C4-2B (cell line): Measurements from ENCODE around the gene HASPIN.
"Not testable (repeated sequence)": the region's sequence is repeated elsewhere in the genome, so short reads cannot be mapped to it uniquely, and the experiment has no call there.

Experiments used
- H3K27ac ChIP-seq: fragments of 450-650 bp; 2 replicates; pipeline ENCODE4 v1.5.1; 2017
- ZFX ChIP-seq: fragments of 450-650 bp; IDR thresholded peaks from 2 replicates; pipeline ENCODE4 v1.6.1; 2017
- TF ChIP-seq, protein P1 (sequence below): fragments of 450-650 bp; conservative IDR thresholded peaks from 2 replicates; pipeline ENCODE4 v1.5.1; 2017; ENCODE audit warnings: mild to moderate bottlenecking

The HASPIN gene

GRCh38 chr17:3715296-3715695 lies 8.4 kb upstream of the HASPIN start:
- TF ChIP-seq, protein P1, sequence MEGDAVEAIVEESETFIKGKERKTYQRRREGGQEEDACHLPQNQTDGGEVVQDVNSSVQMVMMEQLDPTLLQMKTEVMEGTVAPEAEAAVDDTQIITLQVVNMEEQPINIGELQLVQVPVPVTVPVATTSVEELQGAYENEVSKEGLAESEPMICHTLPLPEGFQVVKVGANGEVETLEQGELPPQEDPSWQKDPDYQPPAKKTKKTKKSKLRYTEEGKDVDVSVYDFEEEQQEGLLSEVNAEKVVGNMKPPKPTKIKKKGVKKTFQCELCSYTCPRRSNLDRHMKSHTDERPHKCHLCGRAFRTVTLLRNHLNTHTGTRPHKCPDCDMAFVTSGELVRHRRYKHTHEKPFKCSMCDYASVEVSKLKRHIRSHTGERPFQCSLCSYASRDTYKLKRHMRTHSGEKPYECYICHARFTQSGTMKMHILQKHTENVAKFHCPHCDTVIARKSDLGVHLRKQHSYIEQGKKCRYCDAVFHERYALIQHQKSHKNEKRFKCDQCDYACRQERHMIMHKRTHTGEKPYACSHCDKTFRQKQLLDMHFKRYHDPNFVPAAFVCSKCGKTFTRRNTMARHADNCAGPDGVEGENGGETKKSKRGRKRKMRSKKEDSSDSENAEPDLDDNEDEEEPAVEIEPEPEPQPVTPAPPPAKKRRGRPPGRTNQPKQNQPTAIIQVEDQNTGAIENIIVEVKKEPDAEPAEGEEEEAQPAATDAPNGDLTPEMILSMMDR: no peak
- no peak overlapping the region for H3K27ac ChIP-seq

- TF ChIP-seq ZFX: no peak
- H3K27ac ChIP-seq: no peak overlapping the region
Measured at GRCh38 chr17:3718201-3718600, 5.5 kb upstream of the HASPIN start.

DNA sequence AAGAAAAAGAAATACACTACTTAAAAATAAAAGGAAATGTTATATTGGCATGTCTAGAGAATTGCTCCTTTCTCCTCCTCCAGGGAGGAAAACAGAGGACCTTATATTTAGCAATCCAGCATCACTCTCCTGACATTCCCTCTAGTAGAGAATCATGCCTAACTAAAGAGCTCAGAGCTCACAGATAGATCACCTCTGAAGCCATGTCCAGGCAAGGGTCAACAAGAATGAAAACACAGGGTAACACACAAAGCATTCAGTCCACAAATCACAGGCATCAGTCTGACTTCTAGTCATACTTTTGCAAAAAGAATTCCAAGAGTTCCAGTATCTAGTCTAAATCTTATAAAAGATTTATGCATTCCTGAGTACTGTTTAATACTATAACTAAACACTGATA lies 4.4 kb upstream of the HASPIN start:
- TF ChIP-seq, protein P1: no peak
- no peak for TF ChIP-seq ZFX
- H3K27ac ChIP-seq: no peak overlapping the region

DNA sequence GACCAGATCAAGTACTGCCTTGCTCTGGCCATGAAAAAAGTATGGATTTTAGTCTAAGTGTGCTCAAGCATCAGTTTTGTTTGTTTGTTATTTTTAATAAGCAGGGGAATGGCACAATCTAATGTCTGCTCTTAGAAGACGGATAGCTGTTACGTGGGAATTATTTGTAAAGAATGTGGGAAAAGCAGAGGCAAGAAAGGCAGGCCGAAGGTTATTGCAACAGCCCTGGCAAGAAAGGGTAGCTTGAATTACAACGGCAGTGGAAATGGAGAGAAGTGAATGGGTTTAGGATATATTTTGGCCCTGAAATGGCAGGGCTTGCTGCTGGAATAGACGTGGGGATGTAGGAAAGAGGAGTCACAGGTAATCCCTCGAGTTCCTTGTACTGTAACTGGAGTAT lies 987 bp upstream of the HASPIN start:
- TF ChIP-seq ZFX: no peak
- TF ChIP-seq, protein P1: no peak
- H3K27ac ChIP-seq: peak overlapping the region; percentile 91

GRCh38 chr17:3723188-3723555 lies 531 bp upstream of the HASPIN start:
- TF ChIP-seq, protein P1: no peak
- no peak for TF ChIP-seq ZFX
- H3K27ac ChIP-seq: peak overlapping the region; percentile 91

- TF ChIP-seq, protein P1: no peak
- no peak for TF ChIP-seq ZFX
Measured at GRCh38 chr17:3724378-3725077, 825 bp downstream of the HASPIN start.

GRCh38 chr17:3727041-3727440 lies 3.3 kb downstream of the HASPIN start:
- no peak for TF ChIP-seq ZFX
- TF ChIP-seq, protein P1: no peak
- H3K27ac ChIP-seq: no peak overlapping the region

More at GRCh38 chr17:3724378-3725077, 825 bp downstream of the HASPIN start:
- peak overlapping the region; percentile 91 for H3K27ac ChIP-seq

DNA sequence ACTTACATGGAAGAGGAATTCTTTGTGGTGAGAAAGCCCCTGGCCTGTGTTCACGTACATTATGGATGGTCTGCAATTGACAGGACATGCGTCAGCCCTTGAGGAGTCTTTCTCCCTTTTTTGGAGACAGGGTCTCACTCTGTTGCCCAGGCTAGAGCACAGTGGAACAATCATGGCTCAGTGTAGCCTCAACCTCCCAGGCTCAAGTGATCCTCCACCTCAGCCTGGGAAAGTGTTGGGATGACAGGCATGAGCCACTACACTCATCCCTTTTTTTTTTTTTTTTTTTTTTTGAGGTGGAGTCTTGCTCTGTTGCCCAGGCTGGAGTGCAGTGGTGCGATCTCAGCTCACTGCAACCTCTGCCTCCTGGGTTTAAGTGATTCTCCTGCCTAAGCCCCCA lies 4.4 kb downstream of the HASPIN start:
- not testable (repeated sequence) for H3K27ac ChIP-seq
